ENCODE measurements around the gene DPYD.

GRCh38 chr1:97649591-97649990, 271.2 kb downstream of the DPYD start:
- TF ChIP-seq CTCF (IDR thresholded peaks at IDR 0.05) (no peak), POLR2A (IDR thresholded peaks at IDR 0.05) (no peak)
